Measurements from ENCODE around the gene HIVEP2.

GRCh38 chr6:142810952-142811514 lies 133.9 kb downstream of the HIVEP2 start:
- no peak for TF ChIP-seq CTCF (IDR thresholded peaks at IDR 0.05)
- TF ChIP-seq POLR2A (IDR thresholded peaks at IDR 0.05) = no peak

All from lower leg skin (tissue), 3 donors.